NCI-H510A (cell line): ENCODE measurements around the gene SF1.
A peak's percentile ranks its signal among the peaks of the same experiment; 100 is the strongest.

Experiments used
- DNase-seq: peaks from one replicate; lab custom pipeline; 2025; lab: John Stamatoyannopoulos, UW

The SF1 gene

DNA sequence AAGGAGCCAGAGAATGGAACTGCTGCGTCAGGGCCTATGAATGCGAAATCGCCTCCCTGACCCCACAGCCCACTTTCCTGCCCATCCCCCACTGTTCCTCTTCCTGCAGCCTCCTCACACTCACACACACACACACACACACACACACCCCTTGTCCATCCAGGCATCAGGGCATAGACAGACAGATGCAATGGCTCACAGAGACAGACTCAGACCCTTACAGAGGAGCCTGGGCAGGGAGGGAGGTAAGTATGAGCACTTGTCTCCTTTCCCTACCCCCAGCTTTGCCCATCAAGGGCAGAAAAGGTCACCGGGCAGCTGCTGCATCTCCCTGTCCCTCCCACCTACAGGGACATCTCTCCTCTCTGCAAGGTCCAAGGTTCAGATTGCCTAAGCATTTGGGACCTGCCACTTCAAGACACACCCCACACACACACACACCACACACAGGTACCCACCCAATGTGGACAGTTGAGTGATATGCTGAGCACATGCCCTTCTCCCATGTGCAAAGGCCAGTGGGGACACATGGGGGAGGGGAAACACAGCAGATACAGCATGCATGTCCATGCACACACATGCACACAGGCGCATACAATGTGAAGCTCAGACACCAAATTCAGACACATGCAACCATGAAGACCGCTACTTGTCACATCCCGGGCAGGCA is 53.3 kb downstream of the SF1 start:
- no peak for DNase-seq

DNA sequence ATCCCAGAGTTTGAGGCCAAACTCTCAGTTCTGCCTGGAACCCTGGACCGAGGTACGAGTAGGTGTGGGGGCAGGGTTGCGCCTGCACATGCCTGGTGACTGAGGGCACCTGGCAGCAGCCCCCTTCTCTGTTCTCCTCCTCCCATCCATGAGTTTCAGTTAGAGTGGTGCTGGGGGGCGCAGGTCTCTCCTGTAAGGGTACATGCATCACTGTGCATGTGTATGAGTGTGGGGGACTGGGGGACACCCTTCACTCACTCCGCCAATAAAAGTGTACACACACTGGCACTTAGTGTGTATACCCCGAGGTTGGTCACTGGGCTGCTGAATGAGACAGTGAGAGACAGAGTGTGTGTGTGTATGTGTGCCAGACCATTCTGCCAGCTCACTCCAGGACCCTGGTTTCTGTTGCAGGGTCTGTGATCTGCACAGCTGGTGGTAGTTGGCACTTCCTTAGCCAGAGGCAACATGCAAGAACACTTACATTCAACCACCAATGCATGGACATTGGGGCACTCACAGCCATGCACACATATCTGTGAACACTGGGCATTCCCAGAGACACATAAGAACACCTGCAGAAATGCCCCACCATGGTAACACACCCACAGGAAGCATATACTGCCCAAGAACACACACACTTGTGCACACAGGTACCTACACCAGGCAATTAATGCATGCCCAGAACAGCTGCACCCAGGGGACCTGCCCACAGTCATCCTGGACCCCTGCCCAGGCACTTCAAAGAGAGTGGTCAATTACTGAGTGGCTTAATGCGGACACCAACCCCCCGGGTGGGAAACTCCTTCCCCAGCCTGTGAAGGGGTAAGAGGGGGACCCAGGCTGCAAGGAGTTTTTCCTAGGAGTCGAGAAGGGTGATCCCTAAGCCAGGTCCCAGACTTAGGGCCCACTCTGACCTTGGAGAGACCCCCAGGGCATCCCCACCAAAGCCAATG is 54.2 kb downstream of the SF1 start:
- no peak for DNase-seq

DNA sequence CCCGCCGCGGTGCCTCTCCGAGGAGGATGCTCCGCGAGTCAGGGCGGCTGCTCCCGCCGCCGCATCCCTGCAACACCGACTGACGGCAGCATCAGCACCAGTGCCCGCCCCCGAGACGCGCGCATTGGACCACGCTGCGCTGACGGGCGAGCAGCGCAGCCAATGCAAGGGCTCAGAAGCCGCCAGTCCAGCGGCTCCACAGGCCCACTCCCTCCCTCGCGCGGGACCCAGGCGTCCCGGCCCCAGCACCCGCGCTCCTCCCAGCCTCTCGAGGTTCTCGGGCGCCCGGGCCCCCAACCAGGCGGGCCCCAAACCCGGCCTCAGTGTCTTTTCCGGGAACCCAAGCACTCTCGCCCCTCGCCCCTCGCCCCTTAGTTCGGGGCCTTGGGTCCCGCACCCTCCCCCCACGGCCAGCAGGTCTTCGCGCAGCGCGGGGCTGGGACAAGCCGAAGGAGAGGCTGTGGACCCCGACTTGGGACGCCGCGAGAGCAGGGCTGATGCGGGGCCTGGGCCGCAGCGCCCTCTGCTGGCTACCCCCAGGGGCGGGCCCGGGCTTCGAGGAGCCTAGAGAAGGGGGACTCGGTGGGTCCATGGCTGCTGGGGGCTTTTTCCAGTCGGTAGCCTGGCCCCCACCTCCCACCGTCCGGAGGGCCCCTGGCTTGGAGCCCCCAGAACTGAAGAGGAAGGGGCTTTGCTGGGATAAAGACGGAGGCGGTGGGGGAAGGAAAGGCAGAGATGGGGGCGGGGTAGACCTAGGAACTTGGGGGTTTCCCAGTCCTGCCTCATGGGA is 55.0 kb downstream of the SF1 start, which contains the start of gene NRXN2:
NRXN2 (minus strand) TSS at position 81 of the 790 bp plus-strand sequence. CDS start 9,498 bp downstream, outside the sequence.
- DNase-seq = peak; percentile 84

DNA sequence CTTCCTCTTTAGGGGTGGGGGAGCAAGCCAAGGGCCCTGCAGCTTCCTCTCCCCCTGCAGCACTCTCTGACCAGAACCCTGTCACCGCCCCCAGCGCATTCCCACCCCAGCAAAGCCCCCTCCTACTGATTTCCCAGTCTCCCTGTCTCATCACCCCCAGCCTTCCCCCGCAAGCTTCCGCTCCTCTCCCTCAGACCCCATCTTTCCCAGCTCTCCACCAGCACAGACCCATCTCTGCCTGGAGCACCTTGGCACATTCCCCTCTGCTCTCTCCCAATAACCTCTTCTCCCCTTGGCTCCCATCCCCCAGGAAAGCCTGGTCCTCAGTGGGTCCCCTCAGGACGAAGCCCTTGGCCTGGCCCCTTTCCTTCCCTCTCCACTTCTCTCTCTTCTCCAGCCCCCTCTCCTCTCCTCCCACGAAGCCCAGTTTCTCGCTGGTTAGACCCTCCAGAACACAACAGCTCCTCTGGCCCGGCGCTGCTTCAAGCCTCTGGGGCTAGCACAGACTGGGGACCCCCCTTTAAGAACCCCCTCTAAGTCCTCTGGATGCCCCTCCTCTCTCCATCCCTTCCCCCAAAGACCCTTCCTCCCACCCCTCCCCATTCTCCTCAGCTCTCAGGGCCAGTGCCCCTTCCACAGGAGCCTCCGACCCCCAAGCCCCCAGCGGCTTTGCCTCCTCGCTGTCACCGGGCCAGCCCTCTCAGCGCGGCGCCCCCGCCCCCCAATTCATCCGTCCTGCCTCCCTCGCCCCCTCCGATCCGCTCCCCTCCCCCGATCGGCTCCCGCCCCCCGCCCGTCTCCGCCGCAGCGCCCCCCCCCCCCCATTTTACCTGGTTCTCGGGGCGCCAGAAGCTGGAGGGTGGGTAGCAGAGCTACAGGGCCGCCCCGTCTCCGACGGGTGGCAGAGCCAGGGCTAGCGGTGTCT is 55.9 kb downstream of the SF1 start:
- no peak for DNase-seq

GRCh38 chr11:64721359-64721699 is 57.0 kb downstream of the SF1 start:
- no peak for DNase-seq

DNA sequence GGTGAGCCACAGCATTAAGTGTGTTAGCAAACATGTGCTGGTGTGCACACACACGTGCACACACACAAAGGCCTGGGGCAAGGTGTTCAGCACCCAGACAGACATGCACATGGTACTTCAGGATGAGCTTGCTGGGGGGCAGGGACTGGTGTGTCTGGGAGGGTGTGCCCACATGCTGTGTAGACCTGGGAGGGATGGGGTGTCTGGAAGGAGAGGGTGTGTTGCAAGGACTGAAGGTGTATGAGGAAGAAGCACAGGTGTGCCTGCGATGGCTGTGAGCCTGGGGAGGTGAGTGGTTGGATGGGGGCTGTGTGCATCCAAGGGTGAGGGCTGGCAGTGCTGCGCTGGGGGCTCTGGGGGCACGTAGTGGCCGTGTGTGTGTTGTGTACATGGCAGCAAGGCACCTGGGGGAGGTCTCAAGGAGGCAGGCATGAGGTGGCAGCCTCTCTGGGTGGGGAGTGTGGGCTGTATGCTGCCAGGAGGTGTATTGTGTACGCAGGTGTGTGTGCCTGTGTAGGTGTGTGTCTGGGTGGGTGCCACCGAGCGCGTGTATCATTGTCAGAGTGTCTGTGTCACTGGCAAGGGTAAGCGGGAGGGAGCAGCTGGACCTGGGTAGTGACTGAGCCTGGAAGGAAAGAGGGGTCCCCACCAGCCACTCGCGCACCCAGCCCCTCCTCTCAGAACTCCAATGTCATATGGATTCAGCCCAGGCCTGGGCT is 57.5 kb downstream of the SF1 start:
- no peak for DNase-seq

DNA sequence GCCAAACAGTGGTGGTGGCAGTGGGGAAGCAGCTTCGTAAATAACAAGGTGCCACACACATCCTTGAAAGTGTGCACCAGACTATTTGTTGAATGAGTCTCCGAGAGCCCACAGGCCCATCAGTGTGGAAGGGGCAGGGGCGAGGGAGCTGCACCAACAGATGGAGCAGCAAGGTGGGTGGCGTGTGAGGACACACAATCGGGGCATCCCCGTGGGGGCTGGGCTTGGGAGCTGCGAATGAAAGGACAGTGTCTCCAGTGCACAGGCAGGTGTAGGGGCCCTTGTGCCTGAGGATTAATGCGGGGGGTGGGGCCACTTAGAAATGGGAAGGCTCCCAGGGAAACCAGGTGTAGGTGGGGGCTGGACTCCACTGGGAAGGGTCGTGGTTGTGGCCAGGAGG is 58.2 kb downstream of the SF1 start:
- DNase-seq = no peak

DNA sequence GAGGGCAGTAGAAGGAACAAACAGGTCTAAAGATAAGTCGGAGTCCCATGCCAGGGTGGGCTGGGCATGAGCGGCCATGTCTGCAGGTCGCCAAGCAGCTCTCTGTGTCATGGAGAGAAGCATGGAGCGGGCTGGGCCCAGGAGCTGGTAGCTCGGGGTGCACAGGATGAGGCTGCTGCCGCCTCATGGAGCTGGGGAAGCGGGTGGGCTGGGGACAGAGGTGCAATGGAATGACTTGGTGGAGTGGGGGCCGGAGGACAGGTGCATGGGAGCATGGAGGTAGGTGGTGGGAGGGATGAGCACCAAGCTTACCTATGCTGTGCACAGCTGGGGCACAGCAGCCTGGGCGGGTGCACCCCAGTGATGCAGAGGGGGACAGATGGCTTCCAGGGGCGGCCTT is 58.9 kb downstream of the SF1 start:
- DNase-seq = no peak

GRCh38 chr11:64718780-64719124 is 59.6 kb downstream of the SF1 start:
- DNase-seq = no peak

DNA sequence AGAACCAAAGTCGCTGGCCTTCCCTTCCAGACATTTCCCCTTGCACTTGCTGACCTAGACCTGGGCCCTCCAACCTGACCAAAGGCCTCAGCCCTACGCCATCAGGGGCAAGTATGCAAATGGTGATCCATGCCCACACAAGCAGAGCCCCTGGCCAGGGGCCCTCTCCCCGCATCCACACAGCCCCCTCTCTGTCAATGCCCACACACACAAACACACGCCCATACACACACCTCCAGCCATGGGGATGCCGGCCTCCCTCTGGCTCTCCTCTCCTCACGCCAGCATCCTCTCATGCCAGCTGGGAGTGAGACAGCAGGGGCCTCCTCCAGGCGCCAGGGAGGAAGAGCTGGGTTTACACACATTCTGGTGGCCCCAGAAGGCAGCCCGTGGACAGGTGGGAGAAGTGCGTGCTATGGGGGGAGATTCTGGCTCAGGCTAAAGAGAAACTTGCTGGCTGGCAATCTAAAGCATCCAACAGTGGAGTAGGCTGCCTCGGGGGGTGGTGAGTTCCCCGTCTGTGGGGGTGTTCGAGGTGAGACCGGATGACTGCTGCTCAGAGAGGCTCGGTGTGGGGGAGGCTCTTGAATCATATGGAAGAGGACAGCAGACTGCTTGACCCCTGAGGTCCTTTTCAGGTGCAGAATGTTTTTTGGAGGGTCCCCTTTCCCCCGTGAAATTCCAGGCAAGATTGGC is 60.1 kb downstream of the SF1 start:
- DNase-seq = no peak

GRCh38 chr11:64717268-64717578 is 61.1 kb downstream of the SF1 start:
- no peak for DNase-seq

- DNase-seq = no peak
These were observed 61.7 kb downstream of the SF1 start for GRCh38 chr11:64716473-64717267.

DNA sequence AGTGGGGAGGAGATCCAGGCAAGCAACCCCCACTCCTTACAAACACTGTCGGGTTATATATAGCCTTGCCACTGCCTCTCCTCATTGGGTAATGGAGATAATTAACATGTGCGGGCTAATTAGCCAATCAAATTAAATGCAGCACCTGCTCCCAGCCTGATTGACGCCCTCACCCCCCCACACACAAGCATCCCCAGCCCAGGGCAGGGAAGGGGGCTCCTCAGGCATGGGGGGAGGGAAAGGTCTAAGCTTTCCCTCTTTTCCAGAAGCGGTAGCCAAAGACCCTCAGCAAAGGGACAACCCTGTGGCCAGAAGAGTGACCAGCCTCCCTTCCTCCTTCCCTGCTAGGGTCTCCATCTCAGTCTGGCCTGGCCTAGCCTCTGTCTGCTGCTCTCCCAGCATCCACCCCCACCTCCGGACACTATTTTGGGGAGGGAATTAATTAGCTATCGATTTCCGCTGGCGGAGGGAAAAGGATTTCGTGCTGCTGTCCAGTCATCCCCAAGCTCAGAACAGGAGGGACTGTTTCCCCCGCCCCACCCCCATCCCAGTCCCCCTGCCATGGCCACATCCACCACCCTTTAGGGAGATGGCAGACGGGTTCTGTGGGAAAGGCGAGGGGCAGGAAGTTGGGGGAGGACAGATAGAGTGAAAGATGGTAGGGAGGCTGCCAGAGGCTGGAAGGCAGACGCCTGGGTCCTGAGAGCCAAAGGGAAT is 62.4 kb downstream of the SF1 start:
- no peak for DNase-seq

- DNase-seq = no peak
These were observed 63.2 kb downstream of the SF1 start for GRCh38 chr11:64715110-64715509.

DNA sequence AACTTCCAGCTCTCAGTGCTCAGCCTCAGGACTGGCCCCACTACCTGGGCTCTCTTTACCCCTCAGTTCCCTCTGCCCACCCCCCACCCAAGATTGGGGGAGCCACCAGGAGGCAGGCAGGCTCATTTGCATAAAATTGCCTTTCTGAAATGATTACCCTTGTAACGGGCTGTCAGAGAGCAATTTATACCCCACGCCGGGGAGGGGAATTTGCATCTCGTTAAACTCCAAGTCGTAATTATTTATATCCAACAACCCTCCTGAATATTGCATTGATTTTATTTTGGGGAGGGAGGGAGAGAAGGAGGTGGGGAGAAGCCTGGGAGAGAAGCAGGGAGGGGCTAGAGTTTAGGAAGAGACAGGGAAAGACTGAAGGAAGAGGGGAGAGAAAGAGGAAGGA is 63.7 kb downstream of the SF1 start:
- no peak for DNase-seq
